Measurements from ENCODE around the gene ARHGDIG. TPM values are rescaled to one million over a fixed set of nuclear protein-coding genes. Genes with fewer than 3 reads are reported as not detected.

Gene ARHGDIG
- total and polyA plus RNA-seq, 9 of the 15 experiments (the other 6 are each of a cell fraction or from before 2014, with no cell fraction given) = 0.36 to 2.5 (median 0.64) TPM; not detected in 2

DNA sequence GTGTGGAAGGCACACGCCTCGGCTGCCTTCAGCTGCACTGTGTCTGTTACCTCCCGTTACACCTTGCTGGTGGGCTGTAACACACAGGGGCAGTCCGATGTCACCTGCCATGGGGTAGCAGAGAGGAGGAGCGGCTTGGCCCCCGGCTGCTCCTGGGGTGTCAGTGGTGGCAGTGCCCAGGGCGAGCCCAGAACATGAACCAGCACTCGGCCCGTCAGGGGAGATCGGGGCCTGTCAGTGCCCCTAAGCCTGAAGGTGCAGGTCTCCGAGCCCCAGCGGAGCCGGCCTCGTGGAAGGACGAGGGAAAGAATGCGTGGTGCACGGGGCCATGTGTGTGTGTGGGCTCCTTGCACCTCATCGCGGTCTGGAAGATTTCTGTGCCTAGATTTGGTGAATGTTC is 20.1 kb upstream of the ARHGDIG start (continued):
- TF ChIP-seq SMAD4 (CRISPR knock-in tag; conservative IDR thresholded peaks at IDR 0.05) (no peak), GTF2F1 (IDR thresholded peaks at IDR 0.05; ENCODE audit: low read depth, low read length) (no peak)
- TF ChIP-seq, protein P1, sequence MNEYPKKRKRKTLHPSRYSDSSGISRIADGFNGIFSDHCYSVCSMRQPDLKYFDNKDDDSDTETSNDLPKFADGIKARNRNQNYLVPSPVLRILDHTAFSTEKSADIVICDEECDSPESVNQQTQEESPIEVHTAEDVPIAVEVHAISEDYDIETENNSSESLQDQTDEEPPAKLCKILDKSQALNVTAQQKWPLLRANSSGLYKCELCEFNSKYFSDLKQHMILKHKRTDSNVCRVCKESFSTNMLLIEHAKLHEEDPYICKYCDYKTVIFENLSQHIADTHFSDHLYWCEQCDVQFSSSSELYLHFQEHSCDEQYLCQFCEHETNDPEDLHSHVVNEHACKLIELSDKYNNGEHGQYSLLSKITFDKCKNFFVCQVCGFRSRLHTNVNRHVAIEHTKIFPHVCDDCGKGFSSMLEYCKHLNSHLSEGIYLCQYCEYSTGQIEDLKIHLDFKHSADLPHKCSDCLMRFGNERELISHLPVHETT (CRISPR knock-in tag; conservative IDR thresholded peaks at IDR 0.05 in 1 of 2, IDR thresholded peaks at IDR 0.05 in 1 of 2) = no peak

DNA sequence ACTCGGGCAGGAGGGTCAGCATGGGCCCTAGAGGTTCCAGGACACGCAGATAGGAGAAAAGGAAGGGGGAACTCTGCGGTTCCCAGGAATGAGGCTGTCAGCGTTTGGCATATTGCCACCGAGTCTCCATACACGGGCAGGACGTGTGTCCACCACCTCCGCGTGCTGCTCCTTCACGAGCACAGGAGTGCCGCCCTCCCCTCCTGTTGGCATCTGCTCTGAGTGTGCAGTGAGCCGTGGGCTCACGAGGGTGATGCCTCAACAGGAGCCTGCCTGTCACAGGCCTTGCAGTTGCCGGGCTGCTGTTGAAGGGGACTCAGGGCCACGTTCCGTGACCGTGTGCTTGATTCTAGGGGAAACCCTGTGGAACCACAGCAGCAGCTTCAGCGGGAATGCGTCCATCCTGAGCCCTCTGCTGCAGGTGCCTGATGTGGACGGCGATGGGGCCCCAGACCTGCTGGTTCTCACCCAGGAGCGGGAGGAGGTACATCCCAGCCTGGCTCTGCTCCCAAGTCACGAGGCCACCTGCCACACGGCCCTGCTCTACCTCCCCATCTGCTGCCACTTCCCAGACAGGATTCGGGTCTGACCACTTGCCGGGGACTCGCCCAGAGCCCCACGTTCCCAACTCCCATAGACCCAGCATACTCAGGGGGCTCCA is 19.2 kb upstream of the ARHGDIG start:
- intact Hi-C loops (cut with micrococcal nuclease) (no loop called here), in situ Hi-C loops (cut with MboI) (no loop called here)
- Histone ChIP-seq H3K4me2 (ENCODE audit: insufficient read depth, low read length) (no peak overlapping the region), H3K79me2 (ENCODE audit: control insufficient read depth, insufficient read depth, low read length) (no peaks in the 10 kb centered on the region), H3K9ac (ENCODE audit: insufficient read depth in 1 of 2, low read depth in 2 of 2, low read length in 2 of 2) (peak overlapping the region in 1 of 2 experiments; percentile 74; a peak in 2 of 4 replicates), H3K4me1 (replicated peaks in 1 of 2; ENCODE audit: control insufficient read depth in 2 of 2, insufficient read depth in 2 of 2, low read length in 2 of 2) (peaks cover 13 to 58% of the 10 kb centered on the region in 2 experiments; a peak in 4 of 5 replicates), H3K36me3 (ENCODE audit: control insufficient read depth, insufficient read depth, low read length) (peaks cover 22% of the 10 kb centered on the region; the same call in 2 of the 3 replicates), H4K20me1 (replicated peaks; ENCODE audit: control insufficient read depth, insufficient read depth, low read length) (no peaks in the 10 kb centered on the region), H3K27ac (ENCODE audit: extremely low read depth, low read depth, low read length) (no peak overlapping the region), H3K9me3 (replicated peaks; ENCODE audit: control insufficient read depth, insufficient read depth, low read depth, low read length) (no peaks in the 10 kb centered on the region), H2AFZ (ENCODE audit: low read depth, low read length) (no peak overlapping the region), H3K9me1 (ENCODE audit: control insufficient read depth, insufficient read depth, low read length) (peaks cover 4% of the 10 kb centered on the region), H3K4me3 (no peak overlapping the region), H3K27me3 (ENCODE audit: control insufficient read depth in 2 of 2, insufficient read depth in 2 of 2, low read length in 2 of 2) (no peaks in the 10 kb centered on the region)
- no TSS peak for BruUV-seq (replicated peaks)
- no peak for DNase-seq (ENCODE audit: extremely low read depth in 1 of 4, low spot score in 3 of 4)
- CTCF ChIA-PET (ENCODE audit: low intra/inter-chr PET ratio) = no interaction called here
- WGBS (ENCODE audit: insufficient coverage, low coverage, missing lambda C conversion rate) = 93% methylated on average over 22 of the region's 28 CpGs
- ATAC-seq = no peak
- POLR2A ChIA-PET = interaction anchor here (0.8 kb wide), 1 partner anchor 15 kb away, joined by 3 read pairs; no protein-coding TSS in a partner anchor
- no peak for FAIRE-seq
- TF ChIP-seq BRD4 (IDR thresholded peaks at IDR 0.05) = no peak
- TF ChIP-seq RBBP5 (IDR thresholded peaks at IDR 0.05; ENCODE audit: borderline replicate concordance, insufficient read depth, low read length, poor library complexity, severe bottlenecking) = no peak
- no peak for TF ChIP-seq ZFX (CRISPR knock-in tag; IDR thresholded peaks at IDR 0.05)
- TF ChIP-seq SMAD4 (CRISPR knock-in tag; conservative IDR thresholded peaks at IDR 0.05) = no peak
- TF ChIP-seq, protein P2, sequence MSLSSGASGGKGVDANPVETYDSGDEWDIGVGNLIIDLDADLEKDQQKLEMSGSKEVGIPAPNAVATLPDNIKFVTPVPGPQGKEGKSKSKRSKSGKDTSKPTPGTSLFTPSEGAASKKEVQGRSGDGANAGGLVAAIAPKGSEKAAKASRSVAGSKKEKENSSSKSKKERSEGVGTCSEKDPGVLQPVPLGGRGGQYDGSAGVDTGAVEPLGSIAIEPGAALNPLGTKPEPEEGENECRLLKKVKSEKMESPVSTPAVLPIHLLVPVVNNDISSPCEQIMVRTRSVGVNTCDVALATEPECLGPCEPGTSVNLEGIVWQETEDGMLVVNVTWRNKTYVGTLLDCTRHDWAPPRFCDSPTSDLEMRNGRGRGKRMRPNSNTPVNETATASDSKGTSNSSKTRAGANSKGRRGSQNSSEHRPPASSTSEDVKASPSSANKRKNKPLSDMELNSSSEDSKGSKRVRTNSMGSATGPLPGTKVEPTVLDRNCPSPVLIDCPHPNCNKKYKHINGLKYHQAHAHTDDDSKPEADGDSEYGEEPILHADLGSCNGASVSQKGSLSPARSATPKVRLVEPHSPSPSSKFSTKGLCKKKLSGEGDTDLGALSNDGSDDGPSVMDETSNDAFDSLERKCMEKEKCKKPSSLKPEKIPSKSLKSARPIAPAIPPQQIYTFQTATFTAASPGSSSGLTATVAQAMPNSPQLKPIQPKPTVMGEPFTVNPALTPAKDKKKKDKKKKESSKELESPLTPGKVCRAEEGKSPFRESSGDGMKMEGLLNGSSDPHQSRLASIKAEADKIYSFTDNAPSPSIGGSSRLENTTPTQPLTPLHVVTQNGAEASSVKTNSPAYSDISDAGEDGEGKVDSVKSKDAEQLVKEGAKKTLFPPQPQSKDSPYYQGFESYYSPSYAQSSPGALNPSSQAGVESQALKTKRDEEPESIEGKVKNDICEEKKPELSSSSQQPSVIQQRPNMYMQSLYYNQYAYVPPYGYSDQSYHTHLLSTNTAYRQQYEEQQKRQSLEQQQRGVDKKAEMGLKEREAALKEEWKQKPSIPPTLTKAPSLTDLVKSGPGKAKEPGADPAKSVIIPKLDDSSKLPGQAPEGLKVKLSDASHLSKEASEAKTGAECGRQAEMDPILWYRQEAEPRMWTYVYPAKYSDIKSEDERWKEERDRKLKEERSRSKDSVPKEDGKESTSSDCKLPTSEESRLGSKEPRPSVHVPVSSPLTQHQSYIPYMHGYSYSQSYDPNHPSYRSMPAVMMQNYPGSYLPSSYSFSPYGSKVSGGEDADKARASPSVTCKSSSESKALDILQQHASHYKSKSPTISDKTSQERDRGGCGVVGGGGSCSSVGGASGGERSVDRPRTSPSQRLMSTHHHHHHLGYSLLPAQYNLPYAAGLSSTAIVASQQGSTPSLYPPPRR (CRISPR knock-in tag; IDR thresholded peaks at IDR 0.05; ENCODE audit: borderline replicate concordance) = no peak
- TF ChIP-seq STAT5B (CRISPR knock-in tag; IDR thresholded peaks at IDR 0.05) = no peak
- no peak for TF ChIP-seq NR1H2 (CRISPR knock-in tag; IDR thresholded peaks at IDR 0.05)
- no peak for TF ChIP-seq RHOXF2B (CRISPR knock-in tag; conservative IDR thresholded peaks at IDR 0.05)
- TF ChIP-seq, protein P3, sequence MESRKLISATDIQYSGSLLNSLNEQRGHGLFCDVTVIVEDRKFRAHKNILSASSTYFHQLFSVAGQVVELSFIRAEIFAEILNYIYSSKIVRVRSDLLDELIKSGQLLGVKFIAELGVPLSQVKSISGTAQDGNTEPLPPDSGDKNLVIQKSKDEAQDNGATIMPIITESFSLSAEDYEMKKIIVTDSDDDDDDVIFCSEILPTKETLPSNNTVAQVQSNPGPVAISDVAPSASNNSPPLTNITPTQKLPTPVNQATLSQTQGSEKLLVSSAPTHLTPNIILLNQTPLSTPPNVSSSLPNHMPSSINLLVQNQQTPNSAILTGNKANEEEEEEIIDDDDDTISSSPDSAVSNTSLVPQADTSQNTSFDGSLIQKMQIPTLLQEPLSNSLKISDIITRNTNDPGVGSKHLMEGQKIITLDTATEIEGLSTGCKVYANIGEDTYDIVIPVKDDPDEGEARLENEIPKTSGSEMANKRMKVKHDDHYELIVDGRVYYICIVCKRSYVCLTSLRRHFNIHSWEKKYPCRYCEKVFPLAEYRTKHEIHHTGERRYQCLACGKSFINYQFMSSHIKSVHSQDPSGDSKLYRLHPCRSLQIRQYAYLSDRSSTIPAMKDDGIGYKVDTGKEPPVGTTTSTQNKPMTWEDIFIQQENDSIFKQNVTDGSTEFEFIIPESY (CRISPR knock-in tag; IDR thresholded peaks at IDR 0.05) = no peak
